ENCODE data around the gene SKP1.

Gene SKP1

GRCh38 chr5:134141331-134142050 is 35.3 kb downstream of the SKP1 start:
- H4K12ac ChIP-seq (ENCODE audit: low read depth, low read length): no peak overlapping the region
- H3K79me2 ChIP-seq (ENCODE audit: control insufficient read depth, insufficient read depth, low read length, poor library complexity): peaks cover 4% of the 10 kb centered on the region
- H3K36me3 ChIP-seq (ENCODE audit: control insufficient read depth in 1 of 2, insufficient read depth in 2 of 2, low read length in 2 of 2): peaks cover 59 to 72% of the 10 kb centered on the region in 2 experiments
- H3K18ac ChIP-seq (ENCODE audit: low read length): no peak overlapping the region
- no peak overlapping the region for H3K4me3 ChIP-seq (ENCODE audit: low read depth, low read length)
- no peak overlapping the region for H4K91ac ChIP-seq (ENCODE audit: low read depth, low read length)
- no peak overlapping the region for H3K23ac ChIP-seq (ENCODE audit: low read length)
- H4K8ac ChIP-seq (ENCODE audit: low read depth, low read length): no peak overlapping the region
- H2AK5ac ChIP-seq (ENCODE audit: low read length): no peak overlapping the region
- H3K9me3 ChIP-seq (ENCODE audit: insufficient read depth, low read depth, low read length): peaks cover 2% of the 10 kb centered on the region
- H3K27me3 ChIP-seq (ENCODE audit: insufficient read depth, low read length): no peaks in the 10 kb centered on the region
- H3K14ac ChIP-seq (ENCODE audit: low read length): no peak overlapping the region
- H2BK12ac ChIP-seq (ENCODE audit: low read length): no peak overlapping the region
- no peak overlapping the region for H2BK120ac ChIP-seq (ENCODE audit: insufficient read depth, low read length, poor library complexity)
- H3K9ac ChIP-seq (ENCODE audit: low read length): no peak overlapping the region
- H3K4ac ChIP-seq (ENCODE audit: low read depth, low read length): no peak overlapping the region
- H2AFZ ChIP-seq (ENCODE audit: insufficient read depth, low read length, poor library complexity): no peak overlapping the region
- no peak overlapping the region for H3K4me2 ChIP-seq (ENCODE audit: low read length)
- no peak overlapping the region for H2BK5ac ChIP-seq (ENCODE audit: low read depth, low read length, poor library complexity)
- no peaks in the 10 kb centered on the region for H3K79me1 ChIP-seq (ENCODE audit: low read length)
- H3K27ac ChIP-seq (ENCODE audit: low read depth, low read length): no peak overlapping the region
- no CpG with 5 or more reads among the region's 9 CpGs for WGBS (ENCODE audit: extremely low coverage, insufficient coverage, insufficient read length)
- no peak for DNase-seq
- H3K4me1 ChIP-seq (ENCODE audit: control insufficient read depth in 1 of 2, insufficient read depth in 2 of 2, low read length in 2 of 2): peaks cover 44 to 47% of the 10 kb centered on the region in 2 experiments

GRCh38 chr5:134140530-134141201 is 36.1 kb downstream of the SKP1 start:
- no peak overlapping the region for H3K14ac ChIP-seq (ENCODE audit: low read length)

GRCh38 chr5:134139891-134140469 is 36.8 kb downstream of the SKP1 start:
- Histone ChIP-seq H3K27ac (ENCODE audit: low read depth, low read length) (no peak overlapping the region), H2BK120ac (ENCODE audit: insufficient read depth, low read length, poor library complexity) (no peak overlapping the region), H3K4me3 (ENCODE audit: low read depth, low read length) (no peak overlapping the region), H2BK5ac (ENCODE audit: low read depth, low read length, poor library complexity) (no peak overlapping the region), H3K9me3 (ENCODE audit: insufficient read depth, low read depth, low read length) (peaks cover 2% of the 10 kb centered on the region), H3K79me2 (ENCODE audit: control insufficient read depth, insufficient read depth, low read length, poor library complexity) (peaks cover 4% of the 10 kb centered on the region), H4K12ac (ENCODE audit: low read depth, low read length) (no peak overlapping the region), H3K4me2 (ENCODE audit: low read length) (no peak overlapping the region), H3K4me1 (ENCODE audit: control insufficient read depth in 1 of 2, insufficient read depth in 2 of 2, low read length in 2 of 2) (peaks cover 42 to 43% of the 10 kb centered on the region in 2 experiments), H2BK12ac (ENCODE audit: low read length) (no peak overlapping the region), H3K4ac (ENCODE audit: low read depth, low read length) (no peak overlapping the region), H4K91ac (ENCODE audit: low read depth, low read length) (no peak overlapping the region), H3K18ac (ENCODE audit: low read length) (no peak overlapping the region), H4K8ac (ENCODE audit: low read depth, low read length) (no peak overlapping the region), H3K36me3 (ENCODE audit: control insufficient read depth in 1 of 2, insufficient read depth in 2 of 2, low read length in 2 of 2) (peaks cover 53 to 72% of the 10 kb centered on the region in 2 experiments), H2AFZ (ENCODE audit: insufficient read depth, low read length, poor library complexity) (no peak overlapping the region), H3K79me1 (ENCODE audit: low read length) (no peaks in the 10 kb centered on the region), H3K9ac (ENCODE audit: low read length) (no peak overlapping the region), H3K23ac (ENCODE audit: low read length) (no peak overlapping the region), H3K14ac (ENCODE audit: low read length) (no peak overlapping the region), H3K27me3 (ENCODE audit: insufficient read depth, low read length) (no peaks in the 10 kb centered on the region), H2AK5ac (ENCODE audit: low read length) (no peak overlapping the region)
- no peak for DNase-seq
- no CpG with 5 or more reads among the region's 8 CpGs for WGBS (ENCODE audit: extremely low coverage, insufficient coverage, insufficient read length)

More at GRCh38 chr5:134140530-134141201, 36.1 kb downstream of the SKP1 start:
- no peak overlapping the region for H2BK5ac ChIP-seq (ENCODE audit: low read depth, low read length, poor library complexity)
- no peak overlapping the region for H3K23ac ChIP-seq (ENCODE audit: low read length)
- H3K18ac ChIP-seq (ENCODE audit: low read length): no peak overlapping the region
- H3K9ac ChIP-seq (ENCODE audit: low read length): no peak overlapping the region
- H3K79me2 ChIP-seq (ENCODE audit: control insufficient read depth, insufficient read depth, low read length, poor library complexity): peaks cover 4% of the 10 kb centered on the region
- H3K27me3 ChIP-seq (ENCODE audit: insufficient read depth, low read length): no peaks in the 10 kb centered on the region
- no peak overlapping the region for H2AK5ac ChIP-seq (ENCODE audit: low read length)
- H4K91ac ChIP-seq (ENCODE audit: low read depth, low read length): no peak overlapping the region
- H4K8ac ChIP-seq (ENCODE audit: low read depth, low read length): no peak overlapping the region
- no CpG with 5 or more reads among the region's 8 CpGs for WGBS (ENCODE audit: extremely low coverage, insufficient coverage, insufficient read length)
- H3K27ac ChIP-seq (ENCODE audit: low read depth, low read length): no peak overlapping the region
- no peak overlapping the region for H2BK120ac ChIP-seq (ENCODE audit: insufficient read depth, low read length, poor library complexity)
- H2AFZ ChIP-seq (ENCODE audit: insufficient read depth, low read length, poor library complexity): no peak overlapping the region
- peaks cover 57 to 72% of the 10 kb centered on the region in 2 experiments for H3K36me3 ChIP-seq (ENCODE audit: control insufficient read depth in 1 of 2, insufficient read depth in 2 of 2, low read length in 2 of 2)
- H3K4ac ChIP-seq (ENCODE audit: low read depth, low read length): no peak overlapping the region
- peaks cover 2% of the 10 kb centered on the region for H3K9me3 ChIP-seq (ENCODE audit: insufficient read depth, low read depth, low read length)
- no peak overlapping the region for H4K12ac ChIP-seq (ENCODE audit: low read depth, low read length)
- no peak overlapping the region for H2BK12ac ChIP-seq (ENCODE audit: low read length)
- H3K4me3 ChIP-seq (ENCODE audit: low read depth, low read length): no peak overlapping the region
- no peak overlapping the region for H3K4me2 ChIP-seq (ENCODE audit: low read length)
- peaks cover 44 to 47% of the 10 kb centered on the region in 2 experiments for H3K4me1 ChIP-seq (ENCODE audit: control insufficient read depth in 1 of 2, insufficient read depth in 2 of 2, low read length in 2 of 2)
- peak; percentile 80 to 87 for DNase-seq
- H3K79me1 ChIP-seq (ENCODE audit: low read length): no peaks in the 10 kb centered on the region

- no peak overlapping the region for H3K27ac ChIP-seq (ENCODE audit: low read depth, low read length)
- H4K8ac ChIP-seq (ENCODE audit: low read depth, low read length): no peak overlapping the region
- H3K36me3 ChIP-seq (ENCODE audit: control insufficient read depth in 1 of 2, insufficient read depth in 2 of 2, low read length in 2 of 2): peaks cover 49 to 70% of the 10 kb centered on the region in 2 experiments
- H2BK5ac ChIP-seq (ENCODE audit: low read depth, low read length, poor library complexity): no peak overlapping the region
- no peak overlapping the region for H2BK120ac ChIP-seq (ENCODE audit: insufficient read depth, low read length, poor library complexity)
- H3K79me1 ChIP-seq (ENCODE audit: low read length): no peaks in the 10 kb centered on the region
- peaks cover 2% of the 10 kb centered on the region for H3K9me3 ChIP-seq (ENCODE audit: insufficient read depth, low read depth, low read length)
- no peak overlapping the region for H2AFZ ChIP-seq (ENCODE audit: insufficient read depth, low read length, poor library complexity)
- H3K4me3 ChIP-seq (ENCODE audit: low read depth, low read length): no peak overlapping the region
- no CpG with 5 or more reads among the region's 4 CpGs for WGBS (ENCODE audit: extremely low coverage, insufficient coverage, insufficient read length)
- H2AK5ac ChIP-seq (ENCODE audit: low read length): no peak overlapping the region
- no peak overlapping the region for H3K23ac ChIP-seq (ENCODE audit: low read length)
- no peak overlapping the region for H4K12ac ChIP-seq (ENCODE audit: low read depth, low read length)
- no peak overlapping the region for H3K18ac ChIP-seq (ENCODE audit: low read length)
- no peak for DNase-seq
- H3K4me2 ChIP-seq (ENCODE audit: low read length): no peak overlapping the region
- no peak overlapping the region for H3K9ac ChIP-seq (ENCODE audit: low read length)
- H3K14ac ChIP-seq (ENCODE audit: low read length): no peak overlapping the region
- no peak overlapping the region for H3K4ac ChIP-seq (ENCODE audit: low read depth, low read length)
- no peak overlapping the region for H4K91ac ChIP-seq (ENCODE audit: low read depth, low read length)
- H2BK12ac ChIP-seq (ENCODE audit: low read length): no peak overlapping the region
- peaks cover 38 to 40% of the 10 kb centered on the region in 2 experiments for H3K4me1 ChIP-seq (ENCODE audit: control insufficient read depth in 1 of 2, insufficient read depth in 2 of 2, low read length in 2 of 2)
- H3K27me3 ChIP-seq (ENCODE audit: insufficient read depth, low read length): no peaks in the 10 kb centered on the region
- peaks cover 2% of the 10 kb centered on the region for H3K79me2 ChIP-seq (ENCODE audit: control insufficient read depth, insufficient read depth, low read length, poor library complexity)
Observed at GRCh38 chr5:134139377-134139851, 37.3 kb downstream of the SKP1 start.
